ENCODE results near the gene KIF26A. TPM values are rescaled to one million over a fixed set of nuclear protein-coding genes. Genes with fewer than 3 reads are reported as not detected.
"Not testable (repeated sequence)": the region's sequence is repeated elsewhere in the genome, so short reads cannot be mapped to it uniquely, and the experiment has no call there.

The KIF26A gene
- total RNA-seq, 2 donors from 2014 or later = 1.1 to 1.6 TPM

- ATAC-seq (replicated peaks) = no peak
- H3K4me3 Mint-ChIP-seq = no peak overlapping the region
- no peak overlapping the region for H3K27ac Mint-ChIP-seq
- no peaks in the 10 kb centered on the region for H3K36me3 Mint-ChIP-seq (ENCODE audit: low read depth)
- no peaks in the 10 kb centered on the region for H3K27me3 Mint-ChIP-seq
- H3K9me3 Mint-ChIP-seq = no peaks in the 10 kb centered on the region
- no peaks in the 10 kb centered on the region for H3K4me1 Mint-ChIP-seq
Measured at GRCh38 chr14:104206281-104206904, 68.0 kb downstream of the KIF26A start.

DNA sequence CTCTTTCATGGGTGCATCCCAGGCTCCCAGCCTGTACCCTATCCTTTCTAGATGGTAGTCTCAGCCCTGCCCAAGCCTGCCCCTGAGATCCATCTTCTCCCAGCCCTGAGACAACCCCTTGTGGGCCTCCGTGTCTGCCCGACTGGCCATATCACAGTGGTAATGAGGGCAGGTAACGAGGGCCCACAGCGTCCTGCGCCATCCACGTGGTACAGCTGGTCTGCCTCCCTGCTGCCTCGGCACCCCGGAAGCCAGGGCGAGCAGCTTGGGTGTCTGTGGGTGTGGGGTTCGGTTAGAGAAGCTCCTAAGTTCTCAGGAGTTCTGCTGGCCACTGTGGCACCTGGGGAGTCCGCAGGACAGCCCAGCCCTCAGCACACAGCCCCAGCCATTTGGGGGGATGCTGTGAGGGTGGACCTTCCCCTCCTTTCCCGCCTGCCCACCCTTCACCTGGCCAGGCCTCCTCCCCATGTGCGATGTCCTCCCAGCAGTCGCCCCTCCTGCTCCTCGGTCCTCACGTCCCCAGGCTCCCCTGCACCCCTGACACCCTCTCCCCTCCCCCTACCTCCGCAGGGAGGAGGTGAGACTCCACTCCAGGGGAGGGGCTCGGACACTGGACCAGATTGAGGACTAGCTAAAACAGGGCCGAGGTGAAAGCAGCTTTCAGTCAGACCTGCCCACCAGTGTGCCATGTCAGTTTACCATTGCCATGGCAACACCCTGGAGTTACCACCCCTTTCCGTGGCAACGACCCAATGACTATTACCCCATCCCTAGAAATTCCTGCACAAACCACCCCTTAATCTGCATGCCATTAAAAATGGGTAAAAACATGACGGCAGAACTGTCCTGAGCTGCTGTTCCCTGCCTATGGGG is 69.0 kb downstream of the KIF26A start:
- no peaks in the 10 kb centered on the region for H3K27me3 Mint-ChIP-seq
- no peaks in the 10 kb centered on the region for H3K9me3 Mint-ChIP-seq
- H3K27ac Mint-ChIP-seq = no peak overlapping the region
- H3K36me3 Mint-ChIP-seq (ENCODE audit: low read depth) = no peaks in the 10 kb centered on the region
- H3K4me3 Mint-ChIP-seq = no peak overlapping the region
- no peak for ATAC-seq (replicated peaks)
- H3K4me1 Mint-ChIP-seq = no peaks in the 10 kb centered on the region

DNA sequence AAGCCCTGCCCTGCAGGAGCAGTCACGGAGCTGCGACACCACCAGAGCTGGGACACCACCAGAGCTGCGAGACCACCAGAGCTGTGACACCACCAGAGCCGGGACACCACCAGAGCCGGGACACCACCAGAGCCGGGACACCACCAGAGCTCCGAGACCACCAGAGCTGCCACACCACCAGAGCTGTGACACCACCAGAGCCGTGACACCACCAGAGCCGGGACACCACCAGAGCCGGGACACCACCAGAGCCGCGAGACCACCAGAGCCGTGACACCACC is 69.6 kb downstream of the KIF26A start:
- not testable (repeated sequence) for H3K27ac Mint-ChIP-seq; ATAC-seq (replicated peaks); H3K36me3 Mint-ChIP-seq (ENCODE audit: low read depth); H3K9me3 Mint-ChIP-seq; H3K4me3 Mint-ChIP-seq; H3K27me3 Mint-ChIP-seq; H3K4me1 Mint-ChIP-seq

DNA sequence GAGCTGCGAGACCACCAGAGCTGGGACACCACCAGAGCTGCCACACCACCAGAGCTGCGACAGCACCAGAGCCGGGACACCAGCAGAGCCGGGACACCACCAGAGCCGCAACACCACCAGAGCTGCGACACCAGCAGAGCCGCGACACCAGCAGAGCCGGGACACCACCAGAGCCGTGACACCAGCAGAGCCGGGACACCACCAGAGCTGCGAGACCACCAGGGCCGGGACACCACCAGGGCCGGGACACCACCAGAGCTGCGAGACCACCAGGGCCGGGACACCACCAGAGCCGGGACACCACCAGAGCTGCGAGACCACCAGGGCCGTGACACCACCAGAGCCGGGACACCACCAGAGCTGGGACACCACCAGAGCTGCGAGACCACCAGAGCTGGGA is 69.9 kb downstream of the KIF26A start:
- H3K9me3 Mint-ChIP-seq; H3K36me3 Mint-ChIP-seq (ENCODE audit: low read depth); H3K27me3 Mint-ChIP-seq; H3K4me3 Mint-ChIP-seq; H3K4me1 Mint-ChIP-seq; H3K27ac Mint-ChIP-seq; ATAC-seq (replicated peaks): not testable (repeated sequence)

DNA sequence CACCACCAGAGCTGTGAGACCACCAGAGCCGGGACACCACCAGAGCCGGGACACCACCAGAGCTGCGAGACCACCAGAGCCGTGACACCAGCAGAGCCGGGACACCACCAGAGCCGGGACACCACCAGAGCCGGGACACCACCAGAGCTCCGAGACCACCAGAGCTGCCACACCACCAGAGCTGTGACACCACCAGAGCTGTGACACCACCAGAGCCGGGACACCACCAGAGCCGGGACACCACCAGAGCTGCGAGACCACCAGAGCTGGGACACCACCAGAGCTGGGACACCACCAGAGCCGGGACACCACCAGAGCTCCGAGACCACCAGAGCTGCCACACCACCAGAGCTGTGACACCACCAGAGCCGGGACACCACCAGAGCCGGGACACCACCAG is 70.7 kb downstream of the KIF26A start:
- not testable (repeated sequence) for H3K27ac Mint-ChIP-seq; H3K4me1 Mint-ChIP-seq; H3K4me3 Mint-ChIP-seq; H3K36me3 Mint-ChIP-seq (ENCODE audit: low read depth); ATAC-seq (replicated peaks); H3K9me3 Mint-ChIP-seq; H3K27me3 Mint-ChIP-seq

DNA sequence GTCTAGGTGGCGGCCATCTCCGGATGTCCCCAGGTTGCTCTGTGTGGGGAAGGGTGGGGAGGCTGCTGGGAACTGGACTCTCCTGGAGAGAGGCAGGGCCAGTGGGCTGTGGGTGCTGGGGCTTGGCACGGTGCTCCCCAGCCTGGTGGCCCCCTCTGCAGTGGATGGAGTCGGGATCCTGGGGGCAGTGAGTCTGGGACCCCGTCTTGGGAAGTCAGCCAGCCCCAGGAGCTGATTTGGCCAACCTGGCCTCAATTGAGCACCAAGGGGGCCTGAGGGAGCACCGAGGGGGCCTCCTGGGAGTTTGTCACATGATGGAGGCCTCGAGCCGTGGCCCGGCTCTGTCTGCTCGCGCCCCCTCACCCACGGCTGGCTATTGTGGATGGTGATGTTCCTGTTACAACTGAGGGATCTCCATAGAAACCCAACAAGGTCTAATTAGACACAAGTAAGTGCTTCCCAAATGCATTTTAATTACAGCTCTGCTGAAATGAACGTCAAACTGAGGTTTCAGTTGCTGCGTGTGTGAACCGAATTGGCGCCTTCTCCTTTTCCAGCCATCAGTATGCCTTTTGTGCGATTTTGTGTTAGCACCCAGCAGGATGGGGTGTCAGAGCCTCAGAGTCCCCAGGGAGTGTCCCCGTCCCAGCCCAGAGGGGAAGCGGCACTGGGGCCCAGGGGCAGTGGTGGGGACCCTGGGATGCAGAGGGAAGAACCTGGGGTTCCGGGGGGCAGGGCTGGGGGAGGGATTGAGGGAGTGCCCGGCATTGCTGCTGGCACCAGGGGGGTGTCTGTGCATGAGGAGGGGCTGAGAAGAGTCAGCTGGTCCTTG is 71.8 kb downstream of the KIF26A start:
- Mint-ChIP-seq H3K4me1 (no peaks in the 10 kb centered on the region), H3K9me3 (no peaks in the 10 kb centered on the region), H3K36me3 (ENCODE audit: low read depth) (no peaks in the 10 kb centered on the region), H3K4me3 (no peak overlapping the region), H3K27ac (no peak overlapping the region), H3K27me3 (no peaks in the 10 kb centered on the region)
- ATAC-seq (replicated peaks) = no peak

- ATAC-seq (replicated peaks) = no peak
- Mint-ChIP-seq H3K4me1 (no peaks in the 10 kb centered on the region), H3K9me3 (no peaks in the 10 kb centered on the region), H3K27me3 (no peaks in the 10 kb centered on the region), H3K36me3 (ENCODE audit: low read depth) (no peaks in the 10 kb centered on the region), H3K4me3 (no peak overlapping the region), H3K27ac (no peak overlapping the region)
Measured at GRCh38 chr14:104210817-104211195, 72.4 kb downstream of the KIF26A start.

DNA sequence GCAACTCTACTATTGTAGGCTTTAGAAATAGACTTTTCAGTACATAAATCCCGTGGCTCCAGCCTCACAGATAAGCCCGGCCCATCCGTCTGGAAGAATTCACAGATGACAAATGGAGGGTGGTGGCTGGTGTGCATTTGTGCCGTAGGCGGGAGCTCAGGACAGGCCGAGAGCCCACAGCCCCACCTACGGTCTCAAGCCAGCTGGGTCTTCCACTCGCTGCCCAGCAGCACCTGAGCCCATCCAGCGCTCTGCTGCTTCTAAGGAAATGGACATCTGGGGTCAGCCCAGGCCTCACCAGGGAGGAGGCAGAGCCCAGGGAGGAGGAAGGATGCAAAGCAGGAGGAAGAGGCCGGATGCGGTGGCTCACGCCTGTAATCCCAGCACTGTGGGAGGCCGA is 72.8 kb downstream of the KIF26A start:
- Mint-ChIP-seq H3K4me3 (no peak overlapping the region), H3K27me3 (no peaks in the 10 kb centered on the region), H3K36me3 (ENCODE audit: low read depth) (no peaks in the 10 kb centered on the region), H3K27ac (no peak overlapping the region), H3K9me3 (no peaks in the 10 kb centered on the region), H3K4me1 (no peaks in the 10 kb centered on the region)
- no peak for ATAC-seq (replicated peaks)

DNA sequence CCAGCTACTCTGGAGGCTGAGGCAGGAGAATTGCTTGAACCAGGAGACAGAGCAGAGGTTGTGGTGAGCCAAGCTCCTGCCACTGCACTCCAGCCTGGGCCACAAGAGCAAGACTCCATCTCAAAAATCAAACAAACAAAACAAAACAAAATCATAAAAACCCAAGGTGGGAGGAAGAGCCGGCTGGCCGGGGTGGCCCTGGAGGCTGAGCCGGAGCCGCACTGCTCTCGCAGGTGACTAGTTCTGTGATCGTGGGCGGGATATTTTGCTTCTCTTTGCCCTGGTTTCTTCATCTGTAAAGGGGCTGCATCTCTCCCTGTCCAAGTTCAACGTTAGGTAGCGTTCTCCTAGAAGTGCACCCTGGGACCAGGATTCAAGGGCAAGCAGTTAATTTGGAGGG is 73.4 kb downstream of the KIF26A start:
- H3K27me3 Mint-ChIP-seq = no peaks in the 10 kb centered on the region
- no peaks in the 10 kb centered on the region for H3K36me3 Mint-ChIP-seq (ENCODE audit: low read depth)
- no peaks in the 10 kb centered on the region for H3K4me1 Mint-ChIP-seq
- ATAC-seq (replicated peaks) = no peak
- H3K4me3 Mint-ChIP-seq = no peak overlapping the region
- H3K27ac Mint-ChIP-seq = no peak overlapping the region
- H3K9me3 Mint-ChIP-seq = no peaks in the 10 kb centered on the region

- no peak overlapping the region for H3K27ac Mint-ChIP-seq
- no peaks in the 10 kb centered on the region for H3K4me1 Mint-ChIP-seq
- no peaks in the 10 kb centered on the region for H3K9me3 Mint-ChIP-seq
- ATAC-seq (replicated peaks) = no peak
- no peak overlapping the region for H3K4me3 Mint-ChIP-seq
- H3K27me3 Mint-ChIP-seq = no peaks in the 10 kb centered on the region
- no peaks in the 10 kb centered on the region for H3K36me3 Mint-ChIP-seq (ENCODE audit: low read depth)
Measured at GRCh38 chr14:104212206-104213095, 74.1 kb downstream of the KIF26A start.

DNA sequence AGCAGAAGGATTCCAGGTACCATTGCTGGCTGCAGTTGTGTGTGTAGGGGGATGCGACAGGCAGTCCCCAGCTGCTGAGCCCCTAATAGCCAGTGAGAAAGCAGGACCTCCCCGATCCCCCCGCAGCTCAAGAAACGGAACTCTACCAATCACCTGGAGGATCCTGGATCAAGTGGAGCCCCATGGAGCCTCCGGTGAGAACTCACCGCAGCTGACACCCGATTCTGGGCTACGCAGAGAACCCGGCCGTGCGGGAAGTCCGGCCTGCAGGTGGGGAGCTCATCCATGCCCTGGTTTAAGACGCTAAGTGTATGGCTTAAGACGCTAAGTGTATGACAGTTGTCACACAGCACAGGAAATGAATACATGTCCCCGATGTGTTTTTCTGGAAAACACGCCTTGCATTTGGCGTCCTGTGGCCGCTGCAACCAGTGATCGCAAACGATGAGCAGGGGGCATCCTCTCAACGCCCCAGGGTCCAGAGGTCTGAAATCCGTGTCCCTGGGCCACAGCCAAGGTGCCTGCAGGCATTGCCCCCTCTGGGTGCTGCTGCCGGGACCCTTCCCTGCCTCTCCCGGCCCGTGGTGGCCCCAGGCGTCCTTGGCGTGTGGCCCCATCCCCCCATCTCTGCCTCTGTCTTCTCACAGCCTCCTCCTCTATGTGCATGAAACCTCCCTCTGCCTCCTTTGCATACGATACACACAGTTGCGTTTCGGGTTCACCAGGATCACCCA is 75.1 kb downstream of the KIF26A start:
- Mint-ChIP-seq H3K4me1 (no peaks in the 10 kb centered on the region), H3K36me3 (ENCODE audit: low read depth) (no peaks in the 10 kb centered on the region), H3K9me3 (no peaks in the 10 kb centered on the region), H3K27me3 (no peaks in the 10 kb centered on the region), H3K27ac (no peak overlapping the region), H3K4me3 (no peak overlapping the region)
- ATAC-seq (replicated peaks) = no peak

DNA sequence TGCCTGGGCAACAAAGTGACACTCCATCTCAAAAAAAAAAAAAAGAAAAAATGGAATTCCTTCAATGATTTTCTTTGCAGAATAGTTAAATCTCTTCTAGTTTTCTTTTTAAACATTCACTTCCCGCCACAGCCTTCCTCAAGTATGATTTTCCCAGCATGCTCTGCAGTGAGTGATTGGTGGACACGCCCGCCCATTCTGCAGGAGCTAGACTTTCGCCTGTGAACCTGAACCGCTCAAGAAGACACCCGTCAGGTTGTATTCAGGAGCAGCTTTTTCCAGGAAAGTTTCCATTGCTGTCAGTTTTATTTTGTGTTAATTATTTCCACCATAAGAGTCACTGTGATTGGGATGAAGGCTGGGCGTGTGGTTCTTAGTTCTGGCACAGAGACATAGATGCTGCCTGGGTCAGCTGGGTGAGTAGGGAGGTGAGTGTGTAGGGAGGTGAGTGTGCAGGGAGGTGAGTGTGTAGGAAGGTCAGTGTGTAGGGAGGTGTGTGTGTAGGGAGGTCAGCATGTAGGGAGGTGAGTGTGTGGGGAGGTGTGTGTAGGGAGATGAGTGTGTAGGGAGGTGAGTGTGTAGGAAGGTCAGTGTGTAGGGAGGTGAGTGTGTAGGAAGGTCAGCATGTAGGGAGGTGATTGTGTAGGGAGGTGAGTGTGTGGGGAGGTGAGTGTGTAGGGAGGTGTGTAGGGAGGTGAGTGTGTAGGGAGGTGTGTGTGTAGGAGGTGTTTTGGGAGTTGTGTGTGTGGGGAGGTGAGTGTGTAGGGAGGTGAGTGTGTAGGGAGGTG is 76.2 kb downstream of the KIF26A start:
- Mint-ChIP-seq H3K27me3 (no peaks in the 10 kb centered on the region), H3K4me3 (no peak overlapping the region), H3K36me3 (ENCODE audit: low read depth) (no peaks in the 10 kb centered on the region), H3K27ac (no peak overlapping the region), H3K9me3 (no peaks in the 10 kb centered on the region), H3K4me1 (no peaks in the 10 kb centered on the region)
- no peak for ATAC-seq (replicated peaks)

GRCh38 chr14:104215706-104216334 is 77.4 kb downstream of the KIF26A start:
- no peaks in the 10 kb centered on the region for H3K4me1 Mint-ChIP-seq
- no peak for ATAC-seq (replicated peaks)
- no peaks in the 10 kb centered on the region for H3K9me3 Mint-ChIP-seq
- no peaks in the 10 kb centered on the region for H3K27me3 Mint-ChIP-seq
- no peak overlapping the region for H3K4me3 Mint-ChIP-seq
- no peak overlapping the region for H3K27ac Mint-ChIP-seq
- no peaks in the 10 kb centered on the region for H3K36me3 Mint-ChIP-seq (ENCODE audit: low read depth)

Measured in activated T-helper 17 cell treated with anti-CD3 and anti-CD28 coated beads, Interleukin-2, amount 50 U/mL, for 72 hours (primary cell).